HuH-7 (cell line): ENCODE data around the gene SLC25A11.

Experiments used
- DNase-seq: peaks from one replicate; pipeline ENCODE4 v3.0.0; 2011; ENCODE audit warnings: low spot score

SLC25A11 gene

DNA sequence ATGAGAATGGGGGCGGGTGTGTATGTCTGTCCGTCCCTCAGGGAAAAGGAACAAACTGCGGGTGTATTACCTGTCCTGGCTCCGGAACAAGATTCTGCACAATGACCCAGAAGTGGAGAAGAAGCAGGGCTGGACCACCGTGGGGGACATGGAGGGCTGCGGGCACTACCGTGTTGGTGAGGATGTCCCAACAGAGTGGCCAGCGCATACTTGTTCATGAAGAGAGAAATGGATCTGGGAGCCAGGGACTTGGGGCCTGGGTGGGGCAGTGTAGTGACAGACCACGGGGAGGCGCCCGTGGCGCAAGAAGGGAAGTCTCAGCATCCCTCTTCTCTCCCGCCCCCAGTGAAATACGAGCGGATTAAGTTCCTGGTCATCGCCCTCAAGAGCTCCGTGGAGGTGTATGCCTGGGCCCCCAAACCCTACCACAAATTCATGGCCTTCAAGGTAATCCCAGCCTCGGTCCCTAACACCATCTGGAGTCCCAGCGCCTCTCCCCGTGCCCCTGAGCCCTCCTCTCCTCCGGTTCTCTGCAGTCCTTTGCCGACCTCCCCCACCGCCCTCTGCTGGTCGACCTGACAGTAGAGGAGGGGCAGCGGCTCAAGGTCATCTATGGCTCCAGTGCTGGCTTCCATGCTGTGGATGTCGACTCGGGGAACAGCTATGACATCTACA lies 44.1 kb downstream of the SLC25A11 start:
- peak; percentile 28 for DNase-seq

DNA sequence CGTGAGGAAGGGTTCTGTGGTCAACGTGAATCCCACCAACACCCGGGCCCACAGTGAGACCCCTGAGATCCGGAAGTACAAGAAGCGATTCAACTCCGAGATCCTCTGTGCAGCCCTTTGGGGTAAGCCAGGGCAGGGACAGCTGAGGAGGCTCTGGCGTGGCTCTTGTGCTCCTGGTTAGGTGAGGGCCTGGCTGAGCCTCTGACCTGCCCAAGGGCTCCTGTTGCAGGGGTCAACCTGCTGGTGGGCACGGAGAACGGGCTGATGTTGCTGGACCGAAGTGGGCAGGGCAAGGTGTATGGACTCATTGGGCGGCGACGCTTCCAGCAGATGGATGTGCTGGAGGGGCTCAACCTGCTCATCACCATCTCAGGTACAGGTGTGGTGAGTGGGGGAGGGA lies 44.7 kb downstream of the SLC25A11 start:
- no peak for DNase-seq

DNA sequence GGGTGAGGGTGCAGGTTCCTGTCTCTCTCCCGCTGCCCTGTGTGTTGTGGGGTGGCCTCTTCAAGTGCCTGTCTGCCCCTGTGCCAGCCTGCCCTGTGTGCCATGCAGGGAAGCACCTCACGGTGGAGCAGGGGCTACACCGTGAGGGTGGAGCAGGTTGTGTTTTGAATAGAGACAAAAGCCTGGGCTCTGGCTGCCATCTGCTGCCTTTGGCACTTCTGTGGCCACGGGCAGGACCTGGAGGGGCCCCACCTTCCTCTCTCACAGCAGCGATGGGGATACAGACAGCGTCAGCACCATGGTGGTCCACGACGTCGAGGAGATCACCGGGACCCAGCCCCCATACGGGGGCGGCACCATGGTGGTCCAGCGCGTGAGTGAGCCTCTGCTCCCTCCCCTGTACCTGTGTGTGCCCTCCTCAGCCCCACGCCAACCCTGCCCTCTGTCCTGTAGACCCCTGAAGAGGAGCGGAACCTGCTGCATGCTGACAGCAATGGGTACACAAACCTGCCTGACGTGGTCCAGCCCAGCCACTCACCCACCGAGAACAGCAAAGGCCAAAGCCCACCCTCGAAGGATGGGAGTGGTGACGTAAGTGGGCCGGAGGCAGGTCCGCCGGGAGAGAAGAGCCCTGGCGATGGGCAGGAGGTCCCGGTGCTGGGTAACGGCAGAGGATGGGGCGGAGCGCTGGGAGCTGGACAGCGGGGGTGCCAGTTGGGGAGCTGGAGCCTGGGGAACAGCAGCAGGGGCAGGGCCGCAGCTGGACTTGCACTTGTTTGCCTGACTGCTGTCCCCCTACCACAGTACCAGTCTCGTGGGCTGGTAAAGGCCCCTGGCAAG lies 45.9 kb downstream of the SLC25A11 start:
- DNase-seq, result no peak

DNA sequence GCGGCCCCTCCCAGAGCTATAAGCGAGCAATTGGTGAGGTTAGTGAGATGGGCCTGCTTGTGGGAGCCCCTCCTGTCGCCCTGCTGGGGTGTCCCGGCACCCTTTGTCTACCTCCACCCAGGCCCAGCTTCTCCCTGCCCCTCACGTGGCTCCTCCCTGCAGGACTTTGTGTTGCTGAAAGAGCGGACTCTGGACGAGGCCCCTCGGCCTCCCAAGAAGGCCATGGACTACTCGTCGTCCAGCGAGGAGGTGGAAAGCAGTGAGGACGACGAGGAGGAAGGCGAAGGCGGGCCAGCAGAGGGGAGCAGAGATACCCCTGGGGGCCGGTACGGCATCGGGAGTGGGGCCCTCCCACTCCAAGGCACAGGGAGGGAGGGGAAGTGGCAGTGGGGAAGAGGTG lies 46.6 kb downstream of the SLC25A11 start:
- DNase-seq, result no peak

DNA sequence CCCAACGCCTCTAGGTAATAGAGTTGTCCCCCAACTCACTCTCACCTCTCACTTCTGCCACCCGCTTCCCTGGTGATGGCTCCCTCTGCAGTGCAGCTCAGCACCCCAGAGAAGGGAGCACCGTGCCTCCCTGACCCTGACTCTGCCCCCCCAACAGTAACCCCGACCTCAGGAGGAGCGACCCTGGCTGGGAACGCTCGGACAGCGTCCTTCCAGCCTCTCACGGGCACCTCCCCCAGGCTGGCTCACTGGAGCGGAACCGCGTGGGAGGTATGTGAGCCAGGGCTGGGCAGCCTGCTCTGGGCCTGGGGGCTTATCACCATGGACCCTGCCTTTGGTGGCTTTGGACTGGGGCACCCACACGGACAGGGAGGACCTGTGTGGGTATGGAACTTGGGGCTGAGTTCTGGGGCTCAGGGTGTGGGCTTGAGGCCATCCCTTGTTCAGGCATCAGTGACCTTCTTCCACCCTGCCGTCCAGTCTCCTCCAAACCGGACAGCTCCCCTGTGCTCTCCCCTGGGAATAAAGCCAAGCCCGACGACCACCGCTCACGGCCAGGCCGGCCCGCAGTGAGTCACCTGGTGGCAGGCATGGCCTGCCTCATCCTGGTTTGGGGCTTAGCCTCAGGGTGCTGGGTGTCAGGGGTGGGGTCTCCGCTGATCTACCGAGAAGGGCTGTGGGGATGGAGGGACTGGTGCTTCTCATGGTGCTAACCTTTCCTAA lies 47.2 kb downstream of the SLC25A11 start:
- DNase-seq, result no peak

DNA sequence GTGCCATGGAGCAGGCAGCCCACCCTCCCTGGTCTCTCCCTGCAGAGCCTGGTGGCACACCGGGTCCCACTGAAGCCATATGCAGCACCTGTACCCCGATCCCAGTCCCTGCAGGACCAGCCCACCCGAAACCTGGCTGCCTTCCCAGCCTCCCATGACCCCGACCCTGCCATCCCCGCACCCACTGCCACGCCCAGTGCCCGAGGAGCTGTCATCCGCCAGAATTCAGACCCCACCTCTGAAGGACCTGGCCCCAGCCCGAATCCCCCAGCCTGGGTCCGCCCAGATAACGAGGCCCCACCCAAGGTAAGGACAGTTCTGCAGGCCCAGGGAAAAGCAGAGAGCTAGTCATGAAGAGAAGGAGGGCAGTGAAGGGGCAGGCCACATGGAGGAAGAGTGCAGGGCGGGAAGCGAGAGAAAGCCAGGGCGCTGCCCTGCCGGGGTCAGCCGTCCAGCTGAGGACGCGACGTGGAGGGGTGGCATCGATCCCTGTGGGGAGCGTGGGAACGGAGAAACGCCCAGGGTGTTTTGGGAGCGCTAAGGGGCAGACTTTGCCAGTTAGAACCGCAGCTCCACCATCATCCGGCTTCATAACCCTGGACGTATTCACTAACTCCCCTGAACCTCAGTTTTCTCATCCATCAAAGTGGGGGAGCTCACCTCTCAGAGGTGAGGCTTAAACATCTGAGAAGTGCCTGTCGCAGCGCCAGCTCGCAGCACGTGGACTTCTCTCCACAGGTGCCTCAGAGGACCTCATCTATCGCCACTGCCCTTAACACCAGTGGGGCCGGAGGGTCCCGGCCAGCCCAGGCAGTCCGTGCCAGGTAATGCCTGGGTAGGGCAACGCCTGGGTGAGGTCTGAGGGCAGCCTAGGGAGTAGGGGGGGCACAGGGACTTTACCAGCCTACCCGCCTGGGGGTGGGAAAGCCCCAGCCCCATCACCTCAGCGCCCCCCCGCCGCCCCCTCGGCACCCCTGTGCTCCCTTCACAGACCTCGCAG lies 48.1 kb downstream of the SLC25A11 start:
- no peak for DNase-seq

DNA sequence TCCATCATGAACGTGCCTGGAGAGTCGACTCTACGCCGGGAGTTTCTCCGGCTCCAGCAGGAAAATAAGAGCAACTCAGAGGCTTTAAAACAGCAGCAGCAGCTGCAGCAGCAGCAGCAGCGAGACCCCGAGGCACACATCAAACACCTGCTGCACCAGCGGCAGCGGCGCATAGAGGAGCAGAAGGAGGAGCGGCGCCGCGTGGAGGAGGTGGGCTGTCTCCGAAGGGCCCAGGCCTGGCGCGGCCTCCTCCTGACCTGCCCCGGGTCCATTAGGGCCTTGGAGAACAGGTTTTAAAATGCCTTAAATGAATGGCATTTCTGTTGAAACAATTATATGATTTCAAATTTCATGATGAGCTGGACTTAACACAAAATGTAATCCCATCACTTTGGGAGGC lies 52.3 kb downstream of the SLC25A11 start:
- DNase-seq, result no peak
